Measurements from ENCODE around the gene LSP1.

DNA sequence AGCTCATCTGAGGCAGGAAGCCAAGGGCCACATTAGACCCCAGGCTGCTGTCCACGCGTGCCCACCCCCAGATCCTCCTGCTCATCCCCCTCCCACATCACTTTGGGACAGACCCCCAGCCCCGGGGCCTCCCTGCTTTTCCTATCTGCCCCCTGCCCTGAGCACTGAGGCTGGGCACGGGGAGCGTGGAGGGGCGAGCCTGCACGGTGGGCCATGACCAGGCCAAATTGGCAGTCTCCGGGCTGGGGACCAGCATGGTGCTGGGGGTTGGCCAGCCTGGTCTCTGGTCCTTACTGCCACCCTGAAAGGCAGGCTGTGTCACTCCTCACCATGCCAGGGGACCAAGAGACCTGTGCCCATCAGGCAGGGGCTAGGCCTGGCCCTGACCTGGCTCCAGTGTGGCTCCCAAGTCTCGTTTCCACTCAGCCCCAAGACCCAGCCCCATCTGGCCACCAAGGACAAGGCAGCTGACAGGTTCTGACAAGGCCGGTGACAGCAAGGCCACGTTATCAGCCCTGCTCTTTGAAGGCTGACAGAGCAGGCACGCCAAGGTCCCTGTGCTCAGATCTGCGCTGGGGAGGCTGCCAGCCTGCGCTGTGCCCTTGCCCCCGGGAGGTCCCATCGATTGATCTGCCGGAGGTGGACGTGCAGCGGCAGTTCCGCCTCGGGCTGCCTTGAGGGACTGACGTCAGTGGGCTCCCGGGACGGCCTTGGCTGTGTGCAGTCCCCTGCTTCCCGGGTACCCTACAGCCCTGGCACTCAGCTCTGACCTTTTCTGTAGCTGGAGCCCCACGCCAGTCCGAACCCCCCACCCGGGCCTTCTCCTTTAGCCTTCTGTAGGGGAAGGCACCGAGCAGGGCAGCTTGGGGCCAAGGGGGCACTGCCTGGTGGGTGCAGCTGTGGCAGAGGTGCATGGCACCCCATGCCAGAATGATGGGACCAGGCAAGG, 10.5 kb upstream of the LSP1 start:
- TF ChIP-seq ZNF274 (IDR thresholded peaks at IDR 0.05; ENCODE audit: borderline replicate concordance, extremely low read depth, low read length) (no peak), EP300 (IDR thresholded peaks at IDR 0.05; ENCODE audit: borderline replicate concordance in 1 of 2, low read depth in 2 of 2, low read length in 2 of 2) (no peak), YY1 (IDR thresholded peaks at IDR 0.05; ENCODE audit: low read depth, low read length) (no peak), EZH2 (IDR thresholded peaks at IDR 0.05; ENCODE audit: low read depth, low read length, severe bottlenecking) (no peak), POLR2A (IDR thresholded peaks at IDR 0.05; ENCODE audit: control extremely low read depth in 1 of 2, low read depth in 2 of 2, low read length in 2 of 2) (no peak), SAP30 (IDR thresholded peaks at IDR 0.05; ENCODE audit: insufficient read depth, insufficient replicate concordance, low read length) (no peak)
- TF ChIP-seq, protein P1, sequence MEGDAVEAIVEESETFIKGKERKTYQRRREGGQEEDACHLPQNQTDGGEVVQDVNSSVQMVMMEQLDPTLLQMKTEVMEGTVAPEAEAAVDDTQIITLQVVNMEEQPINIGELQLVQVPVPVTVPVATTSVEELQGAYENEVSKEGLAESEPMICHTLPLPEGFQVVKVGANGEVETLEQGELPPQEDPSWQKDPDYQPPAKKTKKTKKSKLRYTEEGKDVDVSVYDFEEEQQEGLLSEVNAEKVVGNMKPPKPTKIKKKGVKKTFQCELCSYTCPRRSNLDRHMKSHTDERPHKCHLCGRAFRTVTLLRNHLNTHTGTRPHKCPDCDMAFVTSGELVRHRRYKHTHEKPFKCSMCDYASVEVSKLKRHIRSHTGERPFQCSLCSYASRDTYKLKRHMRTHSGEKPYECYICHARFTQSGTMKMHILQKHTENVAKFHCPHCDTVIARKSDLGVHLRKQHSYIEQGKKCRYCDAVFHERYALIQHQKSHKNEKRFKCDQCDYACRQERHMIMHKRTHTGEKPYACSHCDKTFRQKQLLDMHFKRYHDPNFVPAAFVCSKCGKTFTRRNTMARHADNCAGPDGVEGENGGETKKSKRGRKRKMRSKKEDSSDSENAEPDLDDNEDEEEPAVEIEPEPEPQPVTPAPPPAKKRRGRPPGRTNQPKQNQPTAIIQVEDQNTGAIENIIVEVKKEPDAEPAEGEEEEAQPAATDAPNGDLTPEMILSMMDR (IDR thresholded peaks at IDR 0.05; ENCODE audit: control extremely low read depth in 1 of 3, insufficient read depth in 1 of 3, low read depth in 1 of 3, low read length in 3 of 3): no peak

Data from H1 (cell line).